ENCODE data around the gene RPS29. TPM values are rescaled to one million over a fixed set of nuclear protein-coding genes. Genes with fewer than 3 reads are reported as not detected.

Gene RPS29
- total and polyA plus RNA-seq, 2 of the 13 experiments (the other 11 are each of a cell fraction or from before 2014, with no cell fraction given): 4,303 to 8,215 TPM

DNA sequence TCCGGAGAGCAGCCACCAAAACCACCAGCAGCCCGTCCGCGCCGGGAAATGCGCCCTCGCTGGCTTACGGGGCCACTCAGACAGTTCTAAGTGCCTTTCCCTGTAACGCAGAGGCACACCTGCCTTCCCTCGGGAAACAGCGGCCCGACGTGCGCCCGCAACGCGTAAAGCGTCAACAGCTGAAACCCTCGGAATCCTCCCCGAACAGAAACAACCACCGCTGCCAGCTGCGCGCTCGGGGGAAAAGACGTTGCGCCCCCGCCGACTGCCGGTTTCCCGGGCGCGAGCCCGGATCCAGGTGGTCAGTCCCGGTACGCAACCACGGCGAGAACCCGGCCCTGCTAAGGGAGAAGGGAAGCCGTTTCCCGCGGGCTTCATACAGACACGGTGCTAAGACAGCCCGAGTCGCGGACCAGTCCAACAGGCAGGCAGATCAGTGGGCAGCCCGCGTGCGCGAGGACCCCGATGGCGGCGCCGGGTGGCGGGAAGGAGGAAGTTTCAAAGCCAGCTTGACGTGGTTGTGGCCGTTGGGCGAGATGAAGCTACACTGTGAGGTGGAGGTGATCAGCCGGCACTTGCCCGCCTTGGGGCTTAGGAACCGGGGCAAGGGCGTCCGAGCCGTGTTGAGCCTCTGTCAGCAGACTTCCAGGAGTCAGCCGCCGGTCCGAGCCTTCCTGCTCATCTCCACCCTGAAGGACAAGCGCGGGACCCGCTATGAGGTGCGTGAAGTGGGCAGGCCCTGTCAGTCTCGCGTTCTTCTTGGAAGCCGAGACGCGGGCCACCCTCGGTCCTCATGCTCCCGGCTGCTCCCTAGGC is 12.5 kb upstream of the RPS29 start, which contains the start of gene LRR1 (continued):
- peak; percentile 73; the same call in 1 of the 2 replicates for TF ChIP-seq ZMAT3 (CRISPR knock-in tag; conservative IDR thresholded peaks at IDR 0.05)
- no peak for TF ChIP-seq ZNF747 (CRISPR knock-in tag; IDR thresholded peaks at IDR 0.05; ENCODE audit: borderline replicate concordance)
- TF ChIP-seq ZNF296 (CRISPR knock-in tag; conservative IDR thresholded peaks at IDR 0.05): peak; percentile 54; the same call in 1 of the 2 replicates
- peak; percentile 64; the same call in 1 of the 2 replicates for TF ChIP-seq TSC22D2 (CRISPR knock-in tag; IDR thresholded peaks at IDR 0.05; ENCODE audit: borderline replicate concordance)
- no peak for TF ChIP-seq NFE2L1 (CRISPR knock-in tag; IDR thresholded peaks at IDR 0.05; ENCODE audit: borderline replicate concordance)
- TF ChIP-seq, protein P1, sequence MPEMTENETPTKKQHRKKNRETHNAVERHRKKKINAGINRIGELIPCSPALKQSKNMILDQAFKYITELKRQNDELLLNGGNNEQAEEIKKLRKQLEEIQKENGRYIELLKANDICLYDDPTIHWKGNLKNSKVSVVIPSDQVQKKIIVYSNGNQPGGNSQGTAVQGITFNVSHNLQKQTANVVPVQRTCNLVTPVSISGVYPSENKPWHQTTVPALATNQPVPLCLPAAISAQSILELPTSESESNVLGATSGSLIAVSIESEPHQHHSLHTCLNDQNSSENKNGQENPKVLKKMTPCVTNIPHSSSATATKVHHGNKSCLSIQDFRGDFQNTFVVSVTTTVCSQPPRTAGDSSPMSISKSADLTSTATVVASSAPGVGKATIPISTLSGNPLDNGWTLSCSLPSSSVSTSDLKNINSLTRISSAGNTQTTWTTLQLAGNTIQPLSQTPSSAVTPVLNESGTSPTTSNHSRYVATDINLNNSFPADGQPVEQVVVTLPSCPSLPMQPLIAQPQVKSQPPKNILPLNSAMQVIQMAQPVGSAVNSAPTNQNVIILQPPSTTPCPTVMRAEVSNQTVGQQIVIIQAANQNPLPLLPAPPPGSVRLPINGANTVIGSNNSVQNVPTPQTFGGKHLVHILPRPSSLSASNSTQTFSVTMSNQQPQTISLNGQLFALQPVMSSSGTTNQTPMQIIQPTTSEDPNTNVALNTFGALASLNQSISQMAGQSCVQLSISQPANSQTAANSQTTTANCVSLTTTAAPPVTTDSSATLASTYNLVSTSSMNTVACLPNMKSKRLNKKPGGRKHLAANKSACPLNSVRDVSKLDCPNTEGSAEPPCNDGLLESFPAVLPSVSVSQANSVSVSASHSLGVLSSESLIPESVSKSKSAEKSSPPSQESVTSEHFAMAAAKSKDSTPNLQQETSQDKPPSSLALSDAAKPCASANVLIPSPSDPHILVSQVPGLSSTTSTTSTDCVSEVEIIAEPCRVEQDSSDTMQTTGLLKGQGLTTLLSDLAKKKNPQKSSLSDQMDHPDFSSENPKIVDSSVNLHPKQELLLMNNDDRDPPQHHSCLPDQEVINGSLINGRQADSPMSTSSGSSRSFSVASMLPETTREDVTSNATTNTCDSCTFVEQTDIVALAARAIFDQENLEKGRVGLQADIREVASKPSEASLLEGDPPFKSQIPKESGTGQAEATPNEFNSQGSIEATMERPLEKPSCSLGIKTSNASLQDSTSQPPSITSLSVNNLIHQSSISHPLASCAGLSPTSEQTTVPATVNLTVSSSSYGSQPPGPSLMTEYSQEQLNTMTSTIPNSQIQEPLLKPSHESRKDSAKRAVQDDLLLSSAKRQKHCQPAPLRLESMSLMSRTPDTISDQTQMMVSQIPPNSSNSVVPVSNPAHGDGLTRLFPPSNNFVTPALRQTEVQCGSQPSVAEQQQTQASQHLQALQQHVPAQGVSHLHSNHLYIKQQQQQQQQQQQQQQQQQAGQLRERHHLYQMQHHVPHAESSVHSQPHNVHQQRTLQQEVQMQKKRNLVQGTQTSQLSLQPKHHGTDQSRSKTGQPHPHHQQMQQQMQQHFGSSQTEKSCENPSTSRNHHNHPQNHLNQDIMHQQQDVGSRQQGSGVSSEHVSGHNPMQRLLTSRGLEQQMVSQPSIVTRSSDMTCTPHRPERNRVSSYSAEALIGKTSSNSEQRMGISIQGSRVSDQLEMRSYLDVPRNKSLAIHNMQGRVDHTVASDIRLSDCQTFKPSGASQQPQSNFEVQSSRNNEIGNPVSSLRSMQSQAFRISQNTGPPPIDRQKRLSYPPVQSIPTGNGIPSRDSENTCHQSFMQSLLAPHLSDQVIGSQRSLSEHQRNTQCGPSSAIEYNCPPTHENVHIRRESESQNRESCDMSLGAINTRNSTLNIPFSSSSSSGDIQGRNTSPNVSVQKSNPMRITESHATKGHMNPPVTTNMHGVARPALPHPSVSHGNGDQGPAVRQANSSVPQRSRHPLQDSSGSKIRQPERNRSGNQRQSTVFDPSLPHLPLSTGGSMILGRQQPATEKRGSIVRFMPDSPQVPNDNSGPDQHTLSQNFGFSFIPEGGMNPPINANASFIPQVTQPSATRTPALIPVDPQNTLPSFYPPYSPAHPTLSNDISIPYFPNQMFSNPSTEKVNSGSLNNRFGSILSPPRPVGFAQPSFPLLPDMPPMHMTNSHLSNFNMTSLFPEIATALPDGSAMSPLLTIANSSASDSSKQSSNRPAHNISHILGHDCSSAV (CRISPR knock-in tag; IDR thresholded peaks at IDR 0.05; ENCODE audit: borderline replicate concordance): no peak
- peak; percentile 44 for TF ChIP-seq SOX5 (CRISPR knock-in tag; IDR thresholded peaks at IDR 0.05; ENCODE audit: borderline replicate concordance)
- TF ChIP-seq NBN (conservative IDR thresholded peaks at IDR 0.05): no peak
- no peak for TF ChIP-seq SOX13 (IDR thresholded peaks at IDR 0.05)
- TF ChIP-seq SOX13 (CRISPR knock-in tag; conservative IDR thresholded peaks at IDR 0.05 in 1 of 2, IDR thresholded peaks at IDR 0.05 in 1 of 2): 0 out of 4 replicates have a peak, but pooled peaks of 1 of the 2 experiments have one; percentile 36
- TF ChIP-seq IKZF4 (CRISPR knock-in tag; IDR thresholded peaks at IDR 0.05; ENCODE audit: borderline replicate concordance, low read depth, not compliant biosample characterization): peak; percentile 84
- TF ChIP-seq, protein P2, sequence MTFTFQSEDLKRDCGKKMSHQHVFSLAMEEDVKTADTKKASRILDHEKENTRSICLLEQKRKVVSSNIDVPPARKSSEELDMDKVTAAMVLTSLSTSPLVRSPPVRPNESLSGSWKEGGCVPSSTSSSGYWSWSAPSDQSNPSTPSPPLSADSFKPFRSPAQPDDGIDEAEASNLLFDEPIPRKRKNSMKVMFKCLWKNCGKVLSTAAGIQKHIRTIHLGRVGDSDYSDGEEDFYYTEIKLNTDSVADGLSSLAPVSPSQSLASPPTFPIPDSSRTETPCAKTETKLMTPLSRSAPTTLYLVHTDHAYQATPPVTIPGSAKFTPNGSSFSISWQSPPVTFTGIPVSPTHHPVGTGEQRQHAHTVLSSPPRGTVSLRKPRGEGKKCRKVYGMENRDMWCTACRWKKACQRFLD (CRISPR knock-in tag; IDR thresholded peaks at IDR 0.05; ENCODE audit: borderline replicate concordance): peak; percentile 49; the same call in 1 of the 2 replicates
- TF ChIP-seq ZNF773 (CRISPR knock-in tag; IDR thresholded peaks at IDR 0.05; ENCODE audit: borderline replicate concordance): 0 out of 2 replicates have a peak, but pooled peaks have one; percentile 59
- peak; percentile 91; the same call in 1 of the 2 replicates for TF ChIP-seq KDM3A (CRISPR knock-in tag; IDR thresholded peaks at IDR 0.05; ENCODE audit: low read depth)
- TF ChIP-seq, protein P3, sequence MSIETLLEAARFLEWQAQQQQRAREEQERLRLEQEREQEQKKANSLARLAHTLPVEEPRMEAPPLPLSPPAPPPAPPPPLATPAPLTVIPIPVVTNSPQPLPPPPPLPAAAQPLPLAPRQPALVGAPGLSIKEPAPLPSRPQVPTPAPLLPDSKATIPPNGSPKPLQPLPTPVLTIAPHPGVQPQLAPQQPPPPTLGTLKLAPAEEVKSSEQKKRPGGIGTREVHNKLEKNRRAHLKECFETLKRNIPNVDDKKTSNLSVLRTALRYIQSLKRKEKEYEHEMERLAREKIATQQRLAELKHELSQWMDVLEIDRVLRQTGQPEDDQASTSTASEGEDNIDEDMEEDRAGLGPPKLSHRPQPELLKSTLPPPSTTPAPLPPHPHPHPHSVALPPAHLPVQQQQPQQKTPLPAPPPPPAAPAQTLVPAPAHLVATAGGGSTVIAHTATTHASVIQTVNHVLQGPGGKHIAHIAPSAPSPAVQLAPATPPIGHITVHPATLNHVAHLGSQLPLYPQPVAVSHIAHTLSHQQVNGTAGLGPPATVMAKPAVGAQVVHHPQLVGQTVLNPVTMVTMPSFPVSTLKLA (IDR thresholded peaks at IDR 0.05): no peak
- TF ChIP-seq ZFP1 (CRISPR knock-in tag; IDR thresholded peaks at IDR 0.05): no peak; the same call in 1 of the 2 replicates
- TF ChIP-seq ZNF7 (CRISPR knock-in tag; IDR thresholded peaks at IDR 0.05): no peak; the same call in 1 of the 2 replicates
- no peak for TF ChIP-seq ZNF496 (CRISPR knock-in tag; IDR thresholded peaks at IDR 0.05; ENCODE audit: insufficient replicate concordance)
